ENCODE data around the gene LACRT. TPM values are rescaled to one million over a fixed set of nuclear protein-coding genes. Genes with fewer than 3 reads are reported as not detected.
A peak's percentile ranks its signal among the peaks of the same experiment; 100 is the strongest.

LACRT gene
- total RNA-seq, 5 donors from 2014 or later (not counting 1 experiment from before 2014, with no cell fraction given): not detected

DNA sequence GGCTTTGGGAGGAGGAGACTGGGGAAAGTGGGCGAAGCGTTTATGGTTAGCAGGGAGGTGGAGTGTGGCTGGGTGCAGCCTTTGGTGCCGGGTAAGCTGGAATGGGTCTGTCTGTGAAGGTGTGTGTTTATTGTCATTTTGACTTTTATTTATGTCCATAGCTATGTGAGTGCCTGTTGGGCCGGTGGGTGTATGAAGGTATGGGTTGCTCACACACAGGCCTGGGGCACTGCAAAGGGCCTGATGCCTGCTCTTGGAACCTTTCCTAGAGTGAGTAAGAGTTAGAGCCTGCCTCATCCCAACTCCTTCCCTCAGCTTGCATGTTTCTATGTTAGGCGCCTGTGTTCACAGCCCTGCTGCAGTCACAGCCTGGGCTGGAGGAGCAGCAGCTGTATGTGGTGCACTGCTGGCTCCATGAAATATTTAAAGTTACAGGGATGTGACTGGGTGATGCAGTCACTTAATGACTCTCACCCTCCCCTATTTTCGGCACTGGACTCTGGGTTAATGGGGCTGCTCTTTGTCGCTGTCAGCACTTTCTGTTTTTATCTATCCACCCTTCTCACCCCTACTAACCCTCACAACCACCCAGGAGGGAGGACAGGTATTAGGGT lies 43.6 kb downstream of the LACRT start:
- no peaks in the 10 kb centered on the region for H3K36me3 ChIP-seq (ENCODE audit: control insufficient read depth in 2 of 2, extremely low read depth in 1 of 2, insufficient read depth in 1 of 2, low read length in 1 of 2)
- H3K4me1 ChIP-seq (ENCODE audit: control insufficient read depth in 1 of 2, extremely low read depth in 1 of 2, insufficient read depth in 2 of 2, low read length in 2 of 2): peaks cover 0 to 10% of the 10 kb centered on the region in 2 experiments
- Mint-ChIP-seq H3K4me3 (no peak overlapping the region), H3K27ac (no peak overlapping the region), H3K27me3 (peaks cover 51 to 61% of the 10 kb centered on the region in 2 donors), H3K4me1 (peaks cover 10 to 12% (median 11%) of the 10 kb centered on the region in 3 donors), H3K36me3 (no peaks in the 10 kb centered on the region), H3K9me3 (no peaks in the 10 kb centered on the region)
- peaks cover 8 to 72% of the 10 kb centered on the region in 2 experiments for H3K27me3 ChIP-seq (replicated peaks in 1 of 2; ENCODE audit: control insufficient read depth in 2 of 2, extremely low read depth in 1 of 2, insufficient read depth in 2 of 2, low read length in 1 of 2)
- no peak overlapping the region for H3K4me3 ChIP-seq (ENCODE audit: control insufficient read depth in 1 of 2, extremely low read depth in 1 of 2, low read length in 1 of 2)
- POLR2A ChIA-PET: no interaction called here
- no peaks in the 10 kb centered on the region for H3K9me3 ChIP-seq
- DNase-seq (no peak), ATAC-seq (replicated peaks in 1 of 4) (no peak)
- H3K27ac ChIP-seq (ENCODE audit: low read length): no peak overlapping the region
- CTCF ChIA-PET: no interaction called here
- WGBS (ENCODE audit: insufficient coverage): 82% methylated on average over 3 of the region's 7 CpGs

DNA sequence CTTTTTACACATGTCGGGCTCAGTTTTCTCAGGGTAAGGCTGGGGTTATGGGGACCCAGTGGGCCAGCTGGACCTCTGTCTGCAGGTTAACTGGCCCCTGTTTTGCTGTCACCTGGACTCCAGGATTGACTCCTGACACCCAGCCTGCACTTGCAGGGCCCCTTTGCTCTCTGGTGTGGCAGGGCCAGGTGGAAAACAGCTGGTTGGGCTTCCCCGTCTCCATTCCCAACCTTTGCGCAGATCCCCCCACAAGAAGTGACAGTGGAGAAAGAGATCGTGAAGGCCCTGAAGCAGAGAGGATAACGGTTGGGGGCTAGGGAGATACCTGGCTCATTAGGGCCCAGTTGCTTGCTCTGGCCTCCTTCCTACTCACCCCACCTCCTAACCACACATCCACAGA lies 44.7 kb downstream of the LACRT start:
- Mint-ChIP-seq H3K36me3 (no peaks in the 10 kb centered on the region), H3K4me1 (peaks cover 10 to 12% (median 11%) of the 10 kb centered on the region in 3 donors), H3K9me3 (no peaks in the 10 kb centered on the region), H3K4me3 (peak overlapping the region in 1 of 3 donors; percentile 71), H3K27ac (no peak overlapping the region), H3K27me3 (peaks cover 62 to 71% of the 10 kb centered on the region in 2 donors)
- ChIA-PET CTCF (no interaction called here), POLR2A (no interaction called here)
- Histone ChIP-seq H3K4me1 (ENCODE audit: control insufficient read depth in 1 of 2, extremely low read depth in 1 of 2, insufficient read depth in 2 of 2, low read length in 2 of 2) (peaks cover 0 to 10% of the 10 kb centered on the region in 2 experiments), H3K27me3 (replicated peaks in 1 of 2; ENCODE audit: control insufficient read depth in 2 of 2, extremely low read depth in 1 of 2, insufficient read depth in 2 of 2, low read length in 1 of 2) (peaks cover 9 to 79% of the 10 kb centered on the region in 2 experiments), H3K4me3 (ENCODE audit: control insufficient read depth in 1 of 2, extremely low read depth in 1 of 2, low read length in 1 of 2) (no peak overlapping the region), H3K9me3 (no peaks in the 10 kb centered on the region), H3K27ac (ENCODE audit: low read length) (no peak overlapping the region), H3K36me3 (ENCODE audit: control insufficient read depth in 2 of 2, extremely low read depth in 1 of 2, insufficient read depth in 1 of 2, low read length in 1 of 2) (no peaks in the 10 kb centered on the region)
- DNase-seq (no peak), ATAC-seq (replicated peaks in 1 of 4) (no peak)
- WGBS (ENCODE audit: insufficient coverage): 100% methylated on average over 1 of the region's 5 CpGs

DNA sequence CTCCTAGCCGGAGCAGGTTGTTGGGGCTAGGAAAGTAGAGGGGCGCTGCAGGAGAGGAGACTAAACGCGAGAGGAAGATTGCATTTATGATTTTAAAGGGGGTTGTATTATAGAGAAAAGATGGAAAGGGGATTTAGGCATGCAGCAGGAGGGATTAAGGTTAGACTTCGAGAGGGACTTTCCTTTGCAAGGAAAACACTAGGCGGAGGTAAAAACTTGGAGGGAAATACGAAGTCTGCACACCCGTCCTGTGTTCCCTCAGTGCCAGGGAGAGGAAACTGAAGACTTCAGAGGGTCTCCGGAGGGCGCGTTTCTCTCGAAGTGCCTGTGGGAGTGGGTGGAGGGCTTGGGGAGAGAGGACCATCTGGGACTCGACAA lies 45.8 kb downstream of the LACRT start:
- 34% methylated on average over 13 of the region's 13 CpGs for WGBS (ENCODE audit: insufficient coverage)
- H3K9me3 Mint-ChIP-seq: no peaks in the 10 kb centered on the region
- peak overlapping the region; percentile 57 to 71 (median 64) for H3K4me3 Mint-ChIP-seq
- Histone ChIP-seq H3K4me3 (ENCODE audit: control insufficient read depth in 1 of 2, extremely low read depth in 1 of 2, low read length in 1 of 2) (no peak overlapping the region), H3K27me3 (replicated peaks in 1 of 2; ENCODE audit: control insufficient read depth in 2 of 2, extremely low read depth in 1 of 2, insufficient read depth in 2 of 2, low read length in 1 of 2) (peaks cover 9 to 83% of the 10 kb centered on the region in 2 experiments), H3K9me3 (no peaks in the 10 kb centered on the region), H3K27ac (ENCODE audit: low read length) (no peak overlapping the region), H3K36me3 (ENCODE audit: control insufficient read depth in 2 of 2, extremely low read depth in 1 of 2, insufficient read depth in 1 of 2, low read length in 1 of 2) (no peaks in the 10 kb centered on the region), H3K4me1 (ENCODE audit: control insufficient read depth in 1 of 2, extremely low read depth in 1 of 2, insufficient read depth in 2 of 2, low read length in 2 of 2) (peaks cover 0 to 10% of the 10 kb centered on the region in 2 experiments)
- H3K36me3 Mint-ChIP-seq: no peaks in the 10 kb centered on the region
- POLR2A ChIA-PET: interaction anchor here in 1 of 2 donors (0.7 kb wide), 1 partner anchor 1528 kb away, joined by 3 read pairs; no protein-coding TSS in a partner anchor
- peaks cover 10 to 12% (median 11%) of the 10 kb centered on the region in 3 donors for H3K4me1 Mint-ChIP-seq
- no peak for DNase-seq
- no peak for ATAC-seq (replicated peaks in 1 of 4)
- H3K27ac Mint-ChIP-seq: peak overlapping the region in 1 of 2 donors; percentile 7
- CTCF ChIA-PET: no interaction called here
- H3K27me3 Mint-ChIP-seq: peaks cover 71 to 76% of the 10 kb centered on the region in 2 donors

DNA sequence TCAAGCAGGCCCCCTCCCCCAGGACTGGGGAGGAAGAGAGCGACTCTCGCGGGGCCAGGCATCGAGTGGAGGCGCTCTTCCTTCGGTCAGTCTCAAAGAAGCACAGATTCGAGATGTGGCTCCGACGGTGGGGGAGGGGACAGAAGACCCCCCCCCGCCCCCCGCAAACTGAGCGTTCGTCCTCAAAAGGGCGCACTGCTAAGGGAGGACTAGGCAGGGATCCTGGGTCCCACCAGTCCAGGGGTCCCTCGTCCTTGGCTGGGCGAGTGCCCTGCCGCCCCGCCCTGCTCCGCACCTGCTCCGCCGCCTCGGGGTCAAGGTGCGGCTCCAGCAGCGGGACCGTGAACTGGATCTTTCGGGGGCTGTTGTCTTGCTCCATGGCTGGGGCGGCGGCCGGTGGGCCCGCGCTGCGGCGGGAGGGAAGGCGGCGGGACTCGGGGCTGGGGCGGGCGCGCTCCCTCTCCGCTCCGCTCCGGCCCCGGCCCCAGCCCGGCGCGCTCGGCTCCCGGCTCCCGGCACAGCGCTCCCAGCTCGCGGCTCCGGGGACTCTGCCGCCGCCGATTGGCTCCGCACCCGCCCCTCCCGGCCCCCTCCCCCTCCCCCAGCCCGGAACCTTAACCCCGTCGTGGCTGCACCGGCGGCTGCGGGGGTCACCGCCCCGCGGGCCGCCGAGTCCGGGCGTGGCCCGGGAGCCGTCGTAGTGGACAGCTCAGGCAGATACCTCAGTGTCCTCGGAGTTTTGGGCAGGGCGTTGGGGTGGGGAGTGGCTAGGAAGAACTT lies 46.4 kb downstream of the LACRT start, which contains the start of gene PPP1R1A:
Gene PPP1R1A, minus strand, starts transcription at position 550 of the 780 bp plus-strand sequence. Its CDS starts 171 bp downstream, at position 379.
- Histone ChIP-seq H3K4me1 (ENCODE audit: control insufficient read depth in 1 of 2, extremely low read depth in 1 of 2, insufficient read depth in 2 of 2, low read length in 2 of 2) (peaks cover 0 to 10% of the 10 kb centered on the region in 2 experiments), H3K9me3 (no peaks in the 10 kb centered on the region), H3K27me3 (replicated peaks in 1 of 2; ENCODE audit: control insufficient read depth in 2 of 2, extremely low read depth in 1 of 2, insufficient read depth in 2 of 2, low read length in 1 of 2) (peaks cover 9 to 85% of the 10 kb centered on the region in 2 experiments), H3K36me3 (ENCODE audit: control insufficient read depth in 2 of 2, extremely low read depth in 1 of 2, insufficient read depth in 1 of 2, low read length in 1 of 2) (no peaks in the 10 kb centered on the region), H3K27ac (ENCODE audit: low read length) (no peak within 1 kb of the TSS), H3K4me3 (ENCODE audit: control insufficient read depth in 1 of 2, extremely low read depth in 1 of 2, low read length in 1 of 2) (peak within 1 kb of the TSS in 1 of 2 donors; percentile 1)
- H3K9me3 Mint-ChIP-seq: no peaks in the 10 kb centered on the region
- peaks cover 10 to 12% (median 11%) of the 10 kb centered on the region in 3 donors for H3K4me1 Mint-ChIP-seq
- peak within 1 kb of the TSS in 1 of 2 donors; percentile 20 for H3K27ac Mint-ChIP-seq
- H3K36me3 Mint-ChIP-seq: no peaks in the 10 kb centered on the region
- peak; percentile 20 to 46 (median 41) for ATAC-seq (replicated peaks in 1 of 4)
- ChIA-PET POLR2A (interaction anchor here in 1 of 2 donors (0.7 kb wide), 1 partner anchor 1527 kb away, joined by 3 read pairs; no protein-coding TSS in a partner anchor), CTCF (no interaction called here)
- H3K27me3 Mint-ChIP-seq: peaks cover 73 to 74% of the 10 kb centered on the region in 2 donors
- H3K4me3 Mint-ChIP-seq: peak within 1 kb of the TSS; percentile 57 to 71 (median 64)
- WGBS (ENCODE audit: insufficient coverage): under 1% methylated on average over 50 of the region's 77 CpGs
- DNase-seq: no peak

DNA sequence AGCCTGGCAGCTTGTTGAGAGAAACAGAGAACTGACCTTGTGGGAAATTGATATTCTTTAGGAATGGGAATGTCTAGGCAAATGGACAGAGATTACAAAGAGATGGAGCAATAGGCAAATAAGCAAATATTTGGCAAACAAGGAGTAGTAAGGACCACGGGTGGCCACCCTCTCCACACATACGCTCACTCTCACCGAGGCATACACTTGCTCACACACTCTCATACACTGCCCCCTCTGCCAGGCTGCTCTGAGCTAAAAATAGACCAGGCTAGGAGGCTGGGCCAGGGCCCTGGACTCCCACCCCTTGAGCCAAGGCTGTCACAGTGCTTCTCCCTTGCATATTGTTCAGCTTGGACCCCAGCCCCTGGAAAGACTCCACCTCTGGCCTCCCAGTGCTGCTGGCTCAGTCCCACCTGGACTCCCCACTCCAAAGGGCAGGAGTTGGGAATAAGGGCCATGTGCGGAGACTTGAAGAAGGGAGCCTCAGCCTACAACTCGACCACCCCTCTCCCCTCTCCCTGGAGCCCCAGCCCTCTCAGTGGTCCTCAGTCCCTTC lies 47.3 kb downstream of the LACRT start:
- Mint-ChIP-seq H3K4me3 (peak overlapping the region in 2 of 3 donors; percentile 4 to 65), H3K27ac (peak overlapping the region in 1 of 2 donors; percentile 20), H3K27me3 (peaks cover 73 to 75% of the 10 kb centered on the region in 2 donors), H3K4me1 (peaks cover 10 to 12% (median 11%) of the 10 kb centered on the region in 3 donors), H3K9me3 (no peaks in the 10 kb centered on the region), H3K36me3 (no peaks in the 10 kb centered on the region)
- Histone ChIP-seq H3K27ac (ENCODE audit: low read length) (no peak overlapping the region), H3K4me3 (ENCODE audit: control insufficient read depth in 1 of 2, extremely low read depth in 1 of 2, low read length in 1 of 2) (no peak overlapping the region), H3K4me1 (ENCODE audit: control insufficient read depth in 1 of 2, extremely low read depth in 1 of 2, insufficient read depth in 2 of 2, low read length in 2 of 2) (peaks cover 0 to 10% of the 10 kb centered on the region in 2 experiments), H3K27me3 (replicated peaks in 1 of 2; ENCODE audit: control insufficient read depth in 2 of 2, extremely low read depth in 1 of 2, insufficient read depth in 2 of 2, low read length in 1 of 2) (peaks cover 9 to 85% of the 10 kb centered on the region in 2 experiments), H3K36me3 (ENCODE audit: control insufficient read depth in 2 of 2, extremely low read depth in 1 of 2, insufficient read depth in 1 of 2, low read length in 1 of 2) (no peaks in the 10 kb centered on the region), H3K9me3 (no peaks in the 10 kb centered on the region)
- 80% methylated on average over 4 of the region's 5 CpGs for WGBS (ENCODE audit: insufficient coverage)
- ATAC-seq (replicated peaks in 1 of 4): no peak
- ChIA-PET CTCF (no interaction called here), POLR2A (no interaction called here)
- DNase-seq: no peak

DNA sequence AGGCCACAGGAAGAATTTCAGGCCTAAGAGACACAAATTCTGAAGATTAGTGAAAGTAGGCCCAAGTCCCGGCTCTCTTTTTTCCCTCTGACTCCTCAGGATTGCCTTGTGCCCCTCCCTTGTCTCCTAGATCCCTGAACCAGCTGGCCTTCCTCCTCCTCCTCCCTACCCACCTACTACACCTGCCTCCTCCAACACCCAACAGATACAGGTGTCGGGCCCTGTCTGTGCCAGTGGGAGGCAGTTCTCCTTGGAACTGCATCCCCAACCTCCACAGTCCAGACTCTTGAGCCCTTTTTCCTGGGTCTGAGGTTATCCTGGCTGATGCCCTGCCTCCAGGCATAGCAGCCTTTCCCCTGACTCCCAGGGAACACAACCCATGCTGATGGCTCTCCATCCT lies 48.1 kb downstream of the LACRT start:
- no peak overlapping the region for H3K4me3 ChIP-seq (ENCODE audit: control insufficient read depth in 1 of 2, extremely low read depth in 1 of 2, low read length in 1 of 2)
- no peak overlapping the region for H3K27ac ChIP-seq (ENCODE audit: low read length)
- Mint-ChIP-seq H3K4me3 (peak overlapping the region in 1 of 3 donors; percentile 65), H3K36me3 (no peaks in the 10 kb centered on the region), H3K27ac (peak overlapping the region in 1 of 2 donors; percentile 20), H3K4me1 (peaks cover 10 to 12% (median 11%) of the 10 kb centered on the region in 3 donors), H3K9me3 (no peaks in the 10 kb centered on the region), H3K27me3 (peaks cover 70 to 72% of the 10 kb centered on the region in 2 donors)
- peaks cover 9 to 78% of the 10 kb centered on the region in 2 experiments for H3K27me3 ChIP-seq (replicated peaks in 1 of 2; ENCODE audit: control insufficient read depth in 2 of 2, extremely low read depth in 1 of 2, insufficient read depth in 2 of 2, low read length in 1 of 2)
- no peaks in the 10 kb centered on the region for H3K9me3 ChIP-seq
- 83% methylated on average over 2 of the region's 2 CpGs for WGBS (ENCODE audit: insufficient coverage)
- H3K4me1 ChIP-seq (ENCODE audit: control insufficient read depth in 1 of 2, extremely low read depth in 1 of 2, insufficient read depth in 2 of 2, low read length in 2 of 2): peaks cover 0 to 10% of the 10 kb centered on the region in 2 experiments
- DNase-seq (no peak), ATAC-seq (replicated peaks in 1 of 4) (no peak)
- ChIA-PET CTCF (no interaction called here), POLR2A (no interaction called here)
- no peaks in the 10 kb centered on the region for H3K36me3 ChIP-seq (ENCODE audit: control insufficient read depth in 2 of 2, extremely low read depth in 1 of 2, insufficient read depth in 1 of 2, low read length in 1 of 2)
